ENCODE results near the gene MAGI1.

Gene MAGI1

GRCh38 chr3:65334045-65334665, 704.6 kb downstream of the MAGI1 start:
- DNase-seq, result no peak

GRCh38 chr3:65331730-65332129, 707.0 kb downstream of the MAGI1 start:
- no peak for DNase-seq

- DNase-seq, result no peak
Measured at GRCh38 chr3:65330072-65330471, 708.6 kb downstream of the MAGI1 start.

- DNase-seq, result no peak
Measured at GRCh38 chr3:65328148-65328547, 710.6 kb downstream of the MAGI1 start.

- no peak for DNase-seq
Measured at GRCh38 chr3:65326574-65326973, 712.1 kb downstream of the MAGI1 start.

- no peak for DNase-seq
Measured at GRCh38 chr3:65322910-65323309, 715.8 kb downstream of the MAGI1 start.

GRCh38 chr3:65318231-65318630, 720.5 kb downstream of the MAGI1 start:
- DNase-seq, result no peak

- no peak for DNase-seq
Measured at GRCh38 chr3:65314916-65315315, 723.8 kb downstream of the MAGI1 start.

GRCh38 chr3:65314269-65314668, 724.4 kb downstream of the MAGI1 start:
- DNase-seq, result no peak

GRCh38 chr3:65313666-65314065, 725.1 kb downstream of the MAGI1 start:
- DNase-seq, result no peak

- DNase-seq, result no peak
Measured at GRCh38 chr3:65305836-65306235, 732.9 kb downstream of the MAGI1 start.
